SK-N-SH treated with all-trans-retinoic acid at 6 μM for 48 hours (cell line): ENCODE measurements around the gene CTBP2.

ENCODE experiments used
- ARNTL ChIP-seq: fragments of 450-650 bp; formaldehyde crosslinking; IDR thresholded peaks from 2 replicates; pipeline ENCODE4 v1.5.0; 2020; ENCODE audit warnings: low read depth, mild to moderate bottlenecking, moderate library complexity, borderline replicate concordance
- CSDC2 ChIP-seq: fragments of 250-450 bp; sonication (Bioruptor Pico); IDR thresholded peaks from 2 replicates; pipeline ENCODE4 v1.5.0; 2020; ENCODE audit warnings: mild to moderate bottlenecking, moderate library complexity
- ESRRG ChIP-seq: fragments of 250-450 bp; sonication (Bioruptor Pico); IDR thresholded peaks from 2 replicates; pipeline ENCODE4 v1.6.1; 2021; ENCODE audit warnings: mild to moderate bottlenecking
- PATZ1 ChIP-seq: fragments of 250-450 bp; sonication (Bioruptor Pico); IDR thresholded peaks from 2 replicates; pipeline ENCODE4 v1.8.0; 2020; ENCODE audit warnings: mild to moderate bottlenecking, moderate library complexity, borderline replicate concordance
- SNAI2 ChIP-seq: fragments of 250-450 bp; sonication (Bioruptor Pico); IDR thresholded peaks from 2 replicates; pipeline ENCODE4 v1.5.0; 2020; ENCODE audit warnings: mild to moderate bottlenecking, moderate library complexity
- TCF4 ChIP-seq: fragments of 250-450 bp; sonication (Bioruptor Pico); IDR thresholded peaks from 2 replicates; pipeline ENCODE4 v1.8.0; 2021; ENCODE audit warnings: mild to moderate bottlenecking, moderate library complexity, borderline replicate concordance
- ZFP3 ChIP-seq: fragments of 250-450 bp; sonication (Bioruptor Pico); IDR thresholded peaks from 2 replicates; pipeline ENCODE4 v1.5.0; 2020; ENCODE audit warnings: mild to moderate bottlenecking, moderate library complexity
- ZFP30 ChIP-seq: fragments of 450-650 bp; formaldehyde crosslinking; IDR thresholded peaks from 2 replicates; pipeline ENCODE4 v1.5.0; 2022; ENCODE audit warnings: mild to moderate bottlenecking, moderate library complexity
- ZNF565 ChIP-seq: fragments of 450-650 bp; formaldehyde crosslinking; conservative IDR thresholded peaks from 2 replicates; pipeline ENCODE4 v1.5.0; 2020; ENCODE audit warnings: low read depth, mild to moderate bottlenecking, moderate library complexity
- ZNF70 ChIP-seq: fragments of 450-650 bp; formaldehyde crosslinking; IDR thresholded peaks from 2 replicates; pipeline ENCODE4 v1.5.0; 2020; ENCODE audit warnings: mild to moderate bottlenecking, moderate library complexity
- ZNF8 ChIP-seq: fragments of 450-650 bp; formaldehyde crosslinking; IDR thresholded peaks from 2 replicates; pipeline ENCODE4 v1.5.0; 2020; ENCODE audit warnings: mild to moderate bottlenecking, moderate library complexity
- TF ChIP-seq, protein P1 (sequence below): fragments of 250-450 bp; sonication (Bioruptor Pico); IDR thresholded peaks from 2 replicates; pipeline ENCODE4 v1.8.0; 2021; ENCODE audit warnings: low read depth, mild to moderate bottlenecking, moderate library complexity, borderline replicate concordance
- TF ChIP-seq, protein P2 (sequence below): fragments of 250-450 bp; sonication (Bioruptor Pico); IDR thresholded peaks from 2 replicates; pipeline ENCODE4 v1.5.1; 2021; ENCODE audit warnings: mild to moderate bottlenecking, moderate library complexity

- TF ChIP-seq ZNF8 (CRISPR knock-in tag) (no peak), SNAI2 (CRISPR knock-in tag) (no peak), ZNF565 (CRISPR knock-in tag) (no peak), ESRRG (CRISPR knock-in tag) (no peak), ZFP30 (no peak), ZNF70 (CRISPR knock-in tag) (no peak), PATZ1 (CRISPR knock-in tag) (no peak), ZFP3 (CRISPR knock-in tag) (no peak), ARNTL (CRISPR knock-in tag) (no peak), TCF4 (CRISPR knock-in tag) (no peak), CSDC2 (no peak)
- TF ChIP-seq, protein P1, sequence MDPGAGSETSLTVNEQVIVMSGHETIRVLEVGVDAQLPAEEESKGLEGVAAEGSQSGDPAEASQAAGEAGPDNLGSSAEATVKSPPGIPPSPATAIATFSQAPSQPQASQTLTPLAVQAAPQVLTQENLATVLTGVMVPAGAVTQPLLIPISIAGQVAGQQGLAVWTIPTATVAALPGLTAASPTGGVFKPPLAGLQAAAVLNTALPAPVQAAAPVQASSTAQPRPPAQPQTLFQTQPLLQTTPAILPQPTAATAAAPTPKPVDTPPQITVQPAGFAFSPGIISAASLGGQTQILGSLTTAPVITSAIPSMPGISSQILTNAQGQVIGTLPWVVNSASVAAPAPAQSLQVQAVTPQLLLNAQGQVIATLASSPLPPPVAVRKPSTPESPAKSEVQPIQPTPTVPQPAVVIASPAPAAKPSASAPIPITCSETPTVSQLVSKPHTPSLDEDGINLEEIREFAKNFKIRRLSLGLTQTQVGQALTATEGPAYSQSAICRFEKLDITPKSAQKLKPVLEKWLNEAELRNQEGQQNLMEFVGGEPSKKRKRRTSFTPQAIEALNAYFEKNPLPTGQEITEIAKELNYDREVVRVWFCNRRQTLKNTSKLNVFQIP (CRISPR knock-in tag): no peak
- TF ChIP-seq, protein P2, sequence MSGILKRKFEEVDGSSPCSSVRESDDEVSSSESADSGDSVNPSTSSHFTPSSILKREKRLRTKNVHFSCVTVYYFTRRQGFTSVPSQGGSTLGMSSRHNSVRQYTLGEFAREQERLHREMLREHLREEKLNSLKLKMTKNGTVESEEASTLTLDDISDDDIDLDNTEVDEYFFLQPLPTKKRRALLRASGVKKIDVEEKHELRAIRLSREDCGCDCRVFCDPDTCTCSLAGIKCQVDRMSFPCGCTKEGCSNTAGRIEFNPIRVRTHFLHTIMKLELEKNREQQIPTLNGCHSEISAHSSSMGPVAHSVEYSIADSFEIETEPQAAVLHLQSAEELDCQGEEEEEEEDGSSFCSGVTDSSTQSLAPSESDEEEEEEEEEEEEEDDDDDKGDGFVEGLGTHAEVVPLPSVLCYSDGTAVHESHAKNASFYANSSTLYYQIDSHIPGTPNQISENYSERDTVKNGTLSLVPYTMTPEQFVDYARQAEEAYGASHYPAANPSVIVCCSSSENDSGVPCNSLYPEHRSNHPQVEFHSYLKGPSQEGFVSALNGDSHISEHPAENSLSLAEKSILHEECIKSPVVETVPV (CRISPR knock-in tag): no peak
Measured at GRCh38 chr10:125153703-125154490, 6.5 kb downstream of the CTBP2 start.
